Right atrium auricular region (tissue), 2 donors: ENCODE data around the gene ELMO1. TPM values are rescaled to one million over a fixed set of nuclear protein-coding genes. Genes with fewer than 3 reads are reported as not detected.

Source experiments
- DNase-seq: peaks from one replicate; pipeline ENCODE4 v3.0.0-alpha.2; 2019; ENCODE audit warnings: low spot score
- H3K27ac ChIP-seq, 2 donors: fragments of 200-600 bp; sonication (generic); 1 replicate in 1 of 2; 2 replicates in 1 of 2; pipeline ENCODE4 v1.5.1; 2016 to 2019
- H3K27me3 ChIP-seq, 2 donors: fragments of 200-600 bp; sonication (generic); one replicate each; pipeline versions ENCODE4 v1.5.1 to v1.6.0; 2017 to 2019
- H3K36me3 ChIP-seq: fragments of 200-600 bp; sonication (generic); one replicate; pipeline ENCODE4 v1.5.1; 2016
- H3K4me1 ChIP-seq, 2 donors: fragments of 200-600 bp; sonication (generic); one replicate each; pipeline versions ENCODE4 v1.5.1 to v1.6.0; 2017 to 2019
- H3K4me3 ChIP-seq, 2 donors: fragments of 200-600 bp; sonication (generic); 1 replicate in 1 of 2; 2 replicates in 1 of 2; pipeline ENCODE4 v1.5.1; 2017 to 2019; ENCODE audit warnings: mild to moderate bottlenecking in 1 of 2, moderate library complexity in 1 of 2
- H3K9me3 ChIP-seq, 2 donors: fragments of 200-600 bp; sonication (generic); one replicate each; pipeline ENCODE4 v1.5.1; 2019
- total RNA-seq, 2 donors: library from RNA; depleted of rRNA; stranded (reverse); fragments of >200 nt; gene quantifications; one replicate each; pipeline ENCODE4 v1.1.0, GENCODE V29; 2016
- TF ChIP-seq, protein P1 (sequence below), 2 donors: fragments of 200-600 bp; sonication (generic); IDR thresholded peaks; one replicate each; pipeline ENCODE4 v1.5.1; 2019; ENCODE audit warnings: antibody characterized with exemption in 2 of 2

ELMO1 gene
- total RNA-seq, 2 donors from 2014 or later: 24.4 to 45.1 TPM

DNA sequence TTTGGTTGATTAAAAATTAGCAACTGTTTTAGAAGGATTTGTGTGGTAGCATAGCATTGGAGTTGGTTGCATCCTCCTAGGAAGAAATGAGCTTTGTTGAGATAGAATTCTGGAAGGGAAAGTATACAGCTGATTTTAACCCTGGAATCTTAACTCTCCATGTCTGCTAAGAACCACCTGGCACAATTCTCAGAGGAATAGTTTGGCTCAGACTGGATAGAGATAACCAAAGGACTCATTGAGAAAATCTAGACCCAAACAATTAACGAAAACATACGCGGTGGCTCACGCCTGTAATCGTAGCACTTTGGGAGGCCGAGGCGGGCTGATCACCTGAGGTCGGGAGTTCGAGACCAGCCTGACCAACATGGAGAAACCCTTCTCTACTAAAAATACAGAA is 625.3 kb downstream of the ELMO1 start:
- H3K36me3 ChIP-seq: no peaks in the 10 kb centered on the region
- H3K9me3 ChIP-seq: no peaks in the 10 kb centered on the region
- H3K27me3 ChIP-seq: no peaks in the 10 kb centered on the region
- H3K4me1 ChIP-seq: no peaks in the 10 kb centered on the region
- H3K27ac ChIP-seq: no peak overlapping the region
- no peak overlapping the region for H3K4me3 ChIP-seq
- no peak for DNase-seq
- TF ChIP-seq, protein P1, sequence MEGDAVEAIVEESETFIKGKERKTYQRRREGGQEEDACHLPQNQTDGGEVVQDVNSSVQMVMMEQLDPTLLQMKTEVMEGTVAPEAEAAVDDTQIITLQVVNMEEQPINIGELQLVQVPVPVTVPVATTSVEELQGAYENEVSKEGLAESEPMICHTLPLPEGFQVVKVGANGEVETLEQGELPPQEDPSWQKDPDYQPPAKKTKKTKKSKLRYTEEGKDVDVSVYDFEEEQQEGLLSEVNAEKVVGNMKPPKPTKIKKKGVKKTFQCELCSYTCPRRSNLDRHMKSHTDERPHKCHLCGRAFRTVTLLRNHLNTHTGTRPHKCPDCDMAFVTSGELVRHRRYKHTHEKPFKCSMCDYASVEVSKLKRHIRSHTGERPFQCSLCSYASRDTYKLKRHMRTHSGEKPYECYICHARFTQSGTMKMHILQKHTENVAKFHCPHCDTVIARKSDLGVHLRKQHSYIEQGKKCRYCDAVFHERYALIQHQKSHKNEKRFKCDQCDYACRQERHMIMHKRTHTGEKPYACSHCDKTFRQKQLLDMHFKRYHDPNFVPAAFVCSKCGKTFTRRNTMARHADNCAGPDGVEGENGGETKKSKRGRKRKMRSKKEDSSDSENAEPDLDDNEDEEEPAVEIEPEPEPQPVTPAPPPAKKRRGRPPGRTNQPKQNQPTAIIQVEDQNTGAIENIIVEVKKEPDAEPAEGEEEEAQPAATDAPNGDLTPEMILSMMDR (IDR thresholded peaks at IDR 0.05): no peak

DNA sequence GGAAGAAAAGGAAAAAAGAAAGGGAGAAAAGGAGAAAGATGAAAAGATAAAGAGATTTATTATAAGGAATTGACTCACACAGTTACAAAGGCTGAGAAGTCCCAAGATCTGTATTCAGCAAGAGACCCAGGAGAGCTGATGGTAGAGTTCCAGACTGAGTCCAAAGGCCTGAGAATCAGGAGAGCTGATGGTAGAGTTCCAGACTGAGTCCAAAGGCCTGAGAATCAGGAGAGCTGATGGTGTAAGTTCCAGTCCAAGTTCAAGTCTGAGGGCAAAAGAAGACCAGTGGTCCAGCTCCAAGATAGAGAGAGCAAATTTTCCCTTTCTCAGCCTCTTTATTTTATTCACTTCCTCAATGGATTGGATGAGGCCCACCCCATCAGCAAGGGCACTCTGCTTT is 627.0 kb downstream of the ELMO1 start:
- H3K9me3 ChIP-seq: no peaks in the 10 kb centered on the region
- no peak overlapping the region for H3K27ac ChIP-seq
- H3K36me3 ChIP-seq: no peaks in the 10 kb centered on the region
- H3K27me3 ChIP-seq: no peaks in the 10 kb centered on the region
- no peak for DNase-seq
- TF ChIP-seq, protein P1 (IDR thresholded peaks at IDR 0.05): no peak
- no peaks in the 10 kb centered on the region for H3K4me1 ChIP-seq
- no peak overlapping the region for H3K4me3 ChIP-seq

DNA sequence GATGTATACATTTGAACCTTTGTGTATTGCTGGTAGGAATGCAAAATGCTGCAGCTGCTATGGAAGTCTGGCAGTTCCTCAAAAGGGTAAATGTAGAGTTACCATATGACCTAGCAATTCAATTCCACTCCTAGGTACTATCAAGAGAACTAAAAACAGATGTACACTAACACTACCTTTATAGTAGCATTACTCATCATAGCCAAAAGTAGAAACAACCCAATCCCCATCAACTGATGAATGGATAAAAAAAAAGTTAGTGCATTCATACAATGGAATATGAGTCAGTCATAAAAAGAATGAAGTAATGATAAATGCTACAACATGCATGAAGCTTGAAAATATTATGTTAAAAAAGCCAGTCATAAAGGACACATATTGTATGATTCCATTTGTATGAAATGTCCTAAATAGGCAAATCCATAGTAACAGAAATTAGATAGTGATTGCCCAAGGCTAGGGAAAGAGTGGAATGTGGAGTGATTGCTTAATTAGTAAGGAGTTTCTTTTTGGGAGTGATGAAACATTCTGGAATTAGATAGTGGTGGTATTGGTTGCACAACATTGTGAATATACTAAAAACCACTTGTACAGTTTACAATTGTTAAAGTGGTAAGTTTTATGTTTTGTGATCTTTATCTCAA is 628.0 kb downstream of the ELMO1 start:
- TF ChIP-seq, protein P1 (IDR thresholded peaks at IDR 0.05): no peak
- no peak for DNase-seq
- Histone ChIP-seq H3K27me3 (no peaks in the 10 kb centered on the region), H3K9me3 (no peaks in the 10 kb centered on the region), H3K4me3 (no peak overlapping the region), H3K4me1 (no peaks in the 10 kb centered on the region), H3K27ac (no peak overlapping the region), H3K36me3 (no peaks in the 10 kb centered on the region)

DNA sequence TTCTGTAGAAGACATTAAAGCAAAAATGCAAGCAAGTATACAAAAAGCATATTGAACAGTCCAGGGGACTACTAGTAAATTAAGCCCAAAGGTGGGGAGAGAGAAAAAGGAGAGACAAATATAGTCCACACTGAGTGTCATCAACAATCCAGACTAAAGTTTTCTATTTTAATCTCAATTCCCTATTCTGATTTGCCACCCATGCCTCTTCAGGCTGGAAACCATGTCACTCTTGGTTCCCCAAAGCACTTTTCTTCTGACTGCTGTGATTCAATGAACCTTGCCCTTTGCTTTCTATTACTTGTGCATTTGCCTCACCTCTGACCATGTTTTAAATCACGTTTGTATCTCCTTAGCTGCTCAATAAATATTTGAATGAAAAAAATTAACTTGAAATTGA is 629.0 kb downstream of the ELMO1 start:
- no peak overlapping the region for H3K27ac ChIP-seq
- no peaks in the 10 kb centered on the region for H3K9me3 ChIP-seq
- DNase-seq: no peak
- no peaks in the 10 kb centered on the region for H3K4me1 ChIP-seq
- H3K4me3 ChIP-seq: no peak overlapping the region
- no peaks in the 10 kb centered on the region for H3K27me3 ChIP-seq
- TF ChIP-seq, protein P1 (IDR thresholded peaks at IDR 0.05): no peak
- H3K36me3 ChIP-seq: no peaks in the 10 kb centered on the region

DNA sequence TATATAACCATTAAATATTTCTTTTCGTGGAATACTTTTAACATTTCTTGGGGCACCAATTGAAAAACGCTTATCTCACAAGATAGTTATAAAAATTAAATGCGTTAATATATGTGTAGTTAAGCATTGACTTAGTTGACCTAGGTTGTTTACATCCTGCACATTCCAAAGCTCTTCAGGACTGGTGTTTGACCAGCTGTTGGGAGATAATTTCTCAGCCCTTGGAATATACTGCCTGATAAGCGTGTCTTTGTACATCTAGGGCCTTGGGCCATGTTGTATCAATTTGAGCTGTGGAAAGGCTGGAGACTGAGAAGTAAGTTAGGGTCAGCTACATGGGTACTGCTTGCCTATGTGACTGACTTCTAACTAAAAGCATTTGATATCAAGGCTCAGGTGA is 634.4 kb downstream of the ELMO1 start:
- H3K4me1 ChIP-seq: no peaks in the 10 kb centered on the region
- no peak overlapping the region for H3K4me3 ChIP-seq
- no peaks in the 10 kb centered on the region for H3K9me3 ChIP-seq
- H3K36me3 ChIP-seq: no peaks in the 10 kb centered on the region
- DNase-seq: no peak
- TF ChIP-seq, protein P1 (IDR thresholded peaks at IDR 0.05): no peak
- H3K27me3 ChIP-seq: no peaks in the 10 kb centered on the region
- no peak overlapping the region for H3K27ac ChIP-seq

DNA sequence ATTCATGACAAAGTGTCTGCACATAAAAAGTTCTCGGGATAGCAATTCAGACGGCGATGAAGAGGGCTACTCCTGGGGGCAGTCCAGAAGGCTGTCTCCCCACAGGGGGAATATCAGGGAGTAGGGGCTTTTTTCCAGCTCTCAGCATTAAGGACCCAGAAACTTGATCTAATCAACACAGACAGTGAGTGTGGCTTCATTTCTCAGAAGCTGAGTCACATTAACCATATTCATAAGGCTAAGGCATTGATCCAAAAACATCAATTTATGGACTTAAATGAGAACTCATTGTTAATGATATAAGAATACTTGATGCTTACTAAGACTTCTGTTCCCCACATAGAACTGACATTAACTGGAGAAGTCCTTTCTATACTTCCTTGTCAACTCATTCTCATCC is 636.9 kb downstream of the ELMO1 start:
- Histone ChIP-seq H3K4me3 (no peak overlapping the region), H3K27ac (no peak overlapping the region), H3K4me1 (no peaks in the 10 kb centered on the region), H3K9me3 (no peaks in the 10 kb centered on the region), H3K27me3 (no peaks in the 10 kb centered on the region), H3K36me3 (no peaks in the 10 kb centered on the region)
- TF ChIP-seq, protein P1 (IDR thresholded peaks at IDR 0.05): no peak
- no peak for DNase-seq
